Ishikawa (cell line): ENCODE measurements around the gene SLC13A4.

Experiments
- CREB1 ChIP-seq: IDR thresholded peaks from 2 replicates; pipeline ENCODE4 v1.6.1; 2012; ENCODE audit warnings: low read depth
- EP300 ChIP-seq: IDR thresholded peaks from 2 replicates; pipeline ENCODE4 v1.6.1; 2012; ENCODE audit warnings: borderline replicate concordance
- FOXM1 ChIP-seq: IDR thresholded peaks from 2 replicates; pipeline ENCODE4 v1.6.1; 2012; ENCODE audit warnings: low read depth, borderline replicate concordance
- REST ChIP-seq: IDR thresholded peaks from 2 replicates; pipeline ENCODE4 v1.6.1; 2012; ENCODE audit warnings: low read depth, mild to moderate bottlenecking
- YY1 ChIP-seq: IDR thresholded peaks from 2 replicates; pipeline ENCODE4 v1.6.1; 2012; ENCODE audit warnings: low read depth
- TF ChIP-seq, protein P1 (sequence below): IDR thresholded peaks from 2 replicates; pipeline ENCODE4 v1.6.1; 2012
- TF ChIP-seq, protein P2 (sequence below): IDR thresholded peaks from 2 replicates; pipeline ENCODE4 v1.6.1; 2012

DNA sequence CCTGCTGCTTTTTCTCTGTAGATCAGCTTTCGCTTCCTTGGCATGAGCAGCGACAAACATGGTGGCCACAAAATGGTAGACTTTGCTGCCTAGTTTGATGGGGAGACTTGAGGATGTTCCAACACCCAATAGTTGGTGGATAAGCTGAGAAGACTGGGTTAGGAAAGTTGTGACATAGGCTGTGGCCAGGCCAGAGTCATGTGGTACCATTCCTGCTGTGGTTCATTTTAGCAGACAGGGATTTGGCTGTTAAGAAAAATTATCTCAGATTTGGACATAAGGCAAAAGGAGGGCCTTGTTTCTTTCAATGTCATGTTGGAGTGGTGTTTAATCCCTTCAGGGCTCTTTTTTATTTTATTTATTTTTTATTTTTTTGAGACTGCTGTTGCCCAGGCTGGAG is 47.2 kb upstream of the SLC13A4 start:
- TF ChIP-seq EP300 (no peak), CREB1 (no peak), FOXM1 (no peak), YY1 (no peak), REST (no peak)
- TF ChIP-seq, protein P1, sequence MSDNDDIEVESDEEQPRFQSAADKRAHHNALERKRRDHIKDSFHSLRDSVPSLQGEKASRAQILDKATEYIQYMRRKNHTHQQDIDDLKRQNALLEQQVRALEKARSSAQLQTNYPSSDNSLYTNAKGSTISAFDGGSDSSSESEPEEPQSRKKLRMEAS, result no peak
- TF ChIP-seq, protein P2, sequence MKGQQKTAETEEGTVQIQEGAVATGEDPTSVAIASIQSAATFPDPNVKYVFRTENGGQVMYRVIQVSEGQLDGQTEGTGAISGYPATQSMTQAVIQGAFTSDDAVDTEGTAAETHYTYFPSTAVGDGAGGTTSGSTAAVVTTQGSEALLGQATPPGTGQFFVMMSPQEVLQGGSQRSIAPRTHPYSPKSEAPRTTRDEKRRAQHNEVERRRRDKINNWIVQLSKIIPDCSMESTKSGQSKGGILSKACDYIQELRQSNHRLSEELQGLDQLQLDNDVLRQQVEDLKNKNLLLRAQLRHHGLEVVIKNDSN, result no peak
